GM18873 (cell line): Measurements from ENCODE around the gene CEBPB.
"Not testable (repeated sequence)": the region's sequence is repeated elsewhere in the genome, so short reads cannot be mapped to it uniquely, and the experiment has no call there.

Source experiments
- ATAC-seq: cut with Tn5 transposase; IDR thresholded peaks from one replicate; pipeline ENCODE4 v1.9.1; 2021; ENCODE audit warnings: mild to moderate bottlenecking, moderate library complexity, moderate number of reproducible peaks; ENCODE audit not compliant: unreplicated experiment, low FRiP score

The CEBPB gene

GRCh38 chr20:50207026-50207425 lies 16.4 kb downstream of the CEBPB start:
- ATAC-seq, result no peak

- ATAC-seq, result no peak
These were observed 17.5 kb downstream of the CEBPB start for GRCh38 chr20:50208085-50208491.

GRCh38 chr20:50208815-50209214 lies 18.2 kb downstream of the CEBPB start:
- ATAC-seq, result not testable (repeated sequence)

- no peak for ATAC-seq
These were observed 19.5 kb downstream of the CEBPB start for GRCh38 chr20:50210066-50210619.

- no peak for ATAC-seq
These were observed 20.5 kb downstream of the CEBPB start for GRCh38 chr20:50211091-50211490.

- no peak for ATAC-seq
These were observed 23.0 kb downstream of the CEBPB start for GRCh38 chr20:50213531-50214106.

- ATAC-seq, result no peak
These were observed 23.8 kb downstream of the CEBPB start for GRCh38 chr20:50214226-50215024.

GRCh38 chr20:50215101-50215690 lies 24.6 kb downstream of the CEBPB start:
- ATAC-seq, result no peak

- no peak for ATAC-seq
These were observed 25.3 kb downstream of the CEBPB start for GRCh38 chr20:50215926-50216325.

- no peak for ATAC-seq
These were observed 26.0 kb downstream of the CEBPB start for GRCh38 chr20:50216543-50217206.

GRCh38 chr20:50217207-50217949 lies 26.7 kb downstream of the CEBPB start:
- ATAC-seq, result no peak

GRCh38 chr20:50218987-50219435 lies 28.4 kb downstream of the CEBPB start:
- ATAC-seq, result no peak

- ATAC-seq, result no peak
These were observed 29.0 kb downstream of the CEBPB start for GRCh38 chr20:50219600-50219999.

- no peak for ATAC-seq
These were observed 29.7 kb downstream of the CEBPB start for GRCh38 chr20:50220093-50220893.

GRCh38 chr20:50220894-50221365 lies 30.3 kb downstream of the CEBPB start:
- ATAC-seq, result no peak

- ATAC-seq, result no peak
These were observed 31.1 kb downstream of the CEBPB start for GRCh38 chr20:50221501-50222308.

GRCh38 chr20:50222309-50223038 lies 31.8 kb downstream of the CEBPB start:
- no peak for ATAC-seq
